Parathyroid adenoma (tissue), 2 donors: ENCODE results near the gene TAF6L.

Experiments
- H2AFZ ChIP-seq: fragments of 300-600 bp; sonication (generic); one replicate; pipeline ENCODE4 v1.7.0; 2017; ENCODE audit warnings: antibody characterized with exemption, mild to moderate bottlenecking
- H3K27ac ChIP-seq: fragments of 300-600 bp; sonication (generic); one replicate; pipeline ENCODE4 v1.7.0; 2017
- H3K27me3 ChIP-seq: fragments of 300-600 bp; sonication (generic); one replicate; pipeline ENCODE4 v1.7.0; 2017; ENCODE audit warnings: low read length; ENCODE audit not compliant: control insufficient read depth, insufficient read depth
- H3K36me3 ChIP-seq: fragments of 300-600 bp; sonication (generic); one replicate; pipeline ENCODE4 v1.7.0; 2017; ENCODE audit warnings: low read length; ENCODE audit not compliant: control insufficient read depth, insufficient read depth
- H3K4me1 ChIP-seq: fragments of 300-600 bp; sonication (generic); one replicate; pipeline ENCODE4 v1.7.0; 2017; ENCODE audit warnings: control low read depth
- H3K4me2 ChIP-seq: fragments of 300-600 bp; sonication (generic); one replicate; pipeline ENCODE4 v1.7.0; 2017; ENCODE audit warnings: low read length
- H3K4me3 ChIP-seq: fragments of 300-600 bp; sonication (generic); one replicate; pipeline ENCODE4 v1.7.0; 2017; ENCODE audit warnings: low read depth, low read length
- H3K79me2 ChIP-seq: fragments of 300-600 bp; sonication (generic); one replicate; pipeline ENCODE4 v1.7.0; 2017; ENCODE audit warnings: control low read depth
- H3K9ac ChIP-seq: fragments of 300-600 bp; sonication (generic); one replicate; pipeline ENCODE4 v1.7.0; 2017; ENCODE audit warnings: mild to moderate bottlenecking
- H3K9me3 ChIP-seq: fragments of 300-600 bp; sonication (generic); one replicate; pipeline ENCODE4 v1.7.0; 2017; ENCODE audit warnings: low read length; ENCODE audit not compliant: control insufficient read depth
- TF ChIP-seq, protein P1 (sequence below): fragments of 300-600 bp; sonication (generic); IDR thresholded peaks from one replicate; pipeline ENCODE4 v1.7.0; 2017; ENCODE audit warnings: antibody characterized with exemption, mild to moderate bottlenecking
- donor health status: primary hyperparathyroidism.

Gene TAF6L

DNA sequence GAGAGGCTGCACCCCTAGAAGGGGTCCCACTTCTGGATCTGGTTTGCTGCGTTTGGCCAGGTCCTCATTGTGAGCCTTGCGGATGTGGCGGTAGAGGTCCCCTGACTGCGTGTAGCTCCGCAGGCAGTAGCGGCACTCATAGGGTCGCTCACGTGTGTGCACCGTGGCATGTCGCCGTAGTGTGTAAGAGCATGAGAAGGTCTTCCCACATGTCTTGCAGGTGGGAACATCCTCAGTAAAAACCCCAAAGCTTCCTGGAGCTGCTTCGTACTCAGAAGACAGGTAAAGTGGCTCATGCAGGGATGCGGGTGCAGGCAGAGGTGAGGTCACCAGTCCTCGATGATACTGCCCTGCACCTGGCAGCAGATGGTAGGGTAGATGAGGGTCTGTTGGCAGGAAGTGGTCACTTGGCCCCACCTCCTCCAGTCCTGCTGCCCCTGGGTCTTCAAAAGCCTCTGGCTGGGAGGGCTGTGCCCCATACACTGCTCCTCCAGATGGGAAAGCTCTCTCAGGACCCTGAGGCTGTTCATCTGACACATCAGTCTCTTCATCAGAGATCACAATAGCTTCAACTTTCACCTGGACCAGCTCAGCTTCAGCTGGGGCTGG lies 18.9 kb upstream of the TAF6L start:
- no peak overlapping the region for H3K4me2 ChIP-seq
- H3K27me3 ChIP-seq, result no peaks in the 10 kb centered on the region
- no peak overlapping the region for H3K27ac ChIP-seq
- H3K9me3 ChIP-seq, result no peaks in the 10 kb centered on the region
- H3K9ac ChIP-seq, result no peak overlapping the region
- H3K36me3 ChIP-seq, result no peaks in the 10 kb centered on the region
- peaks cover 4% of the 10 kb centered on the region for H3K79me2 ChIP-seq
- TF ChIP-seq, protein P1, sequence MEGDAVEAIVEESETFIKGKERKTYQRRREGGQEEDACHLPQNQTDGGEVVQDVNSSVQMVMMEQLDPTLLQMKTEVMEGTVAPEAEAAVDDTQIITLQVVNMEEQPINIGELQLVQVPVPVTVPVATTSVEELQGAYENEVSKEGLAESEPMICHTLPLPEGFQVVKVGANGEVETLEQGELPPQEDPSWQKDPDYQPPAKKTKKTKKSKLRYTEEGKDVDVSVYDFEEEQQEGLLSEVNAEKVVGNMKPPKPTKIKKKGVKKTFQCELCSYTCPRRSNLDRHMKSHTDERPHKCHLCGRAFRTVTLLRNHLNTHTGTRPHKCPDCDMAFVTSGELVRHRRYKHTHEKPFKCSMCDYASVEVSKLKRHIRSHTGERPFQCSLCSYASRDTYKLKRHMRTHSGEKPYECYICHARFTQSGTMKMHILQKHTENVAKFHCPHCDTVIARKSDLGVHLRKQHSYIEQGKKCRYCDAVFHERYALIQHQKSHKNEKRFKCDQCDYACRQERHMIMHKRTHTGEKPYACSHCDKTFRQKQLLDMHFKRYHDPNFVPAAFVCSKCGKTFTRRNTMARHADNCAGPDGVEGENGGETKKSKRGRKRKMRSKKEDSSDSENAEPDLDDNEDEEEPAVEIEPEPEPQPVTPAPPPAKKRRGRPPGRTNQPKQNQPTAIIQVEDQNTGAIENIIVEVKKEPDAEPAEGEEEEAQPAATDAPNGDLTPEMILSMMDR, result no peak
- no peak overlapping the region for H3K4me3 ChIP-seq
- no peak overlapping the region for H2AFZ ChIP-seq
- H3K4me1 ChIP-seq, result no peaks in the 10 kb centered on the region

DNA sequence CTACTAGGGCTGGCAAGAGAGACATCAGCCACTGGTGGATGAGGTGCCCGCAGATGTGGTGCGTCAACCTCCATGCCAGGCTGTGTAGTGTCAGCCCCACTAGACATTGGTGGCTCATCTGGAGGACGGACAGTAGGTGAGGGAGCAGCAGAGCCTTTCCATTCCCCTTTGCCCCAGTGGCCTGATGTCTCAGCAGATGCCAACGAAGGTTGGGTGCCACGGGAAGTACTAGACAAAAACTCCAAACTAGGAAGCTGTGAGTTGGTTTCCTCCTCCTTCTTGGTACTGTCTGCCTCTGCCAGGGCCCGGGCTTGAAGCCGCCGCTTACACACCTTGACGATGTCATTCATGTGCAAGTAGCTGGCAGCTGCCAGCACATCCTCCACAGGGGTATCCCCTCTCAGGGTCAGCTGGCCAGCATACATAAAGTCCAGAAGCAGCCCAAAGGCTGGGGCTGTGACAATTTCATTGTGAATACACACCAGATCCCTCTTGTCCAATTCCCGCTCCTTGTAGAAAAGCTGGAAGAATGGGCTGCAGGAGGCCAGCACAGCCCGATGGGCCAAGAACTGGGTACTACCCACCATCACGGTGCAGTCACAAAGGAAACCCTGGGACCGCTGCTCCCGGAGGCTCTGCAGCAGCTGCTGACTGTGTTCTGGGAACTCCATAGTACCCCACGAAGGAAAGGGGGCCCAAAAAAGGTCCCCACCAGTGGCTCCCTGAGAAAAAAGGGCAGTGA lies 18.0 kb upstream of the TAF6L start:
- Histone ChIP-seq H3K4me1 (no peaks in the 10 kb centered on the region), H3K27me3 (no peaks in the 10 kb centered on the region), H3K36me3 (no peaks in the 10 kb centered on the region), H3K27ac (peak overlapping the region; percentile 90), H2AFZ (peak overlapping the region; percentile 93), H3K79me2 (peaks cover 4% of the 10 kb centered on the region), H3K9ac (no peak overlapping the region), H3K9me3 (no peaks in the 10 kb centered on the region), H3K4me2 (peak overlapping the region; percentile 80), H3K4me3 (peak overlapping the region; percentile 100)
- TF ChIP-seq, protein P1, result no peak

DNA sequence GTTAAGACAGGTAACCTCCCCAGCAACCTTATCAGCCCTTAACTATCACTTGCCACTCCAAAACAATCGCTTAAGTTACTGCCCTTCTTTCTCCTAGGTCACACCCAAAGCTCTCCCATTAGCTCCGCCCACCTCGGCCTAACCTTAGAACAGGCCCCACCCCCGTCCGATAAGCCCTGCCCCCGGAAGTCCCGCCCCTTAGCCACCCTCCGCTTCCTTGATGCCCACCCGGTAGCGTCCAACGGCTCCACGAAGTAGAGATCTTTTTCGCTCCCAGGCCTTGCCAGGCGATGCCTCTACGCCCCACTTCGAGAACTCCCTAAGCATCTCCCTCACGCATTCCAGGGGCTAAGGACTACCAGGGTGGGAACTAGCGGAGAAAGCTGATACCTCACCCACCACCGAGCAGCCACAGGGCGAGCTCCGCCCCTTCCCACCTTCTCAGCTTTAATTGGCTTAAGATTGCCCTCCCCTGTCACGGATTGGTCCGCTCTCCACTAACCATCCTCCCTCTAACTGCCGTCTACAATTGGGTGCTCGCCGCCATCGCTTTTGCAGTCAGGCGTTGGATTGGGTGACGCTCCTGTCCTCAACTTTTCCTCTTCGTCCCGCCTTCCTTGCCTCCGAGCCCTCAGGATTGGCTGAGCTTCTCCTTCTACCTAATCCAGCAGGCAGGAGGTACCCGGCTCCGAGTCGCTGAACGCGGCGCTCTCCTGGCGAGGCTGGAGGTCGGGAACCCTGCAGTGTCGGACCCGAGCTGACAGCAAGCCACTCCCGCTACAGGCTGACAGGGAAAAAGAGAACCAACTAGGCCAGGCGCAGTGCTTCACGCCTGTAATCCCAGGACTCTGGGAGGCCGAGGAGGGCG lies 17.2 kb upstream of the TAF6L start, which contains the start of gene ZBTB3:
Gene ZBTB3, minus strand, starts transcription at position 425 of the 868 bp plus-strand sequence. CDS start 496 bp downstream, outside the sequence.
- no peaks in the 10 kb centered on the region for H3K9me3 ChIP-seq
- peak within 1 kb of the TSS; percentile 93 for H2AFZ ChIP-seq
- H3K9ac ChIP-seq, result no peak within 1 kb of the TSS
- H3K27me3 ChIP-seq, result no peaks in the 10 kb centered on the region
- H3K4me2 ChIP-seq, result peak within 1 kb of the TSS; percentile 80
- TF ChIP-seq, protein P1, result no peak
- peaks cover 4% of the 10 kb centered on the region for H3K79me2 ChIP-seq
- peak within 1 kb of the TSS; percentile 90 for H3K27ac ChIP-seq
- H3K4me1 ChIP-seq, result no peaks in the 10 kb centered on the region
- H3K4me3 ChIP-seq, result peak within 1 kb of the TSS; percentile 100
- H3K36me3 ChIP-seq, result no peaks in the 10 kb centered on the region

DNA sequence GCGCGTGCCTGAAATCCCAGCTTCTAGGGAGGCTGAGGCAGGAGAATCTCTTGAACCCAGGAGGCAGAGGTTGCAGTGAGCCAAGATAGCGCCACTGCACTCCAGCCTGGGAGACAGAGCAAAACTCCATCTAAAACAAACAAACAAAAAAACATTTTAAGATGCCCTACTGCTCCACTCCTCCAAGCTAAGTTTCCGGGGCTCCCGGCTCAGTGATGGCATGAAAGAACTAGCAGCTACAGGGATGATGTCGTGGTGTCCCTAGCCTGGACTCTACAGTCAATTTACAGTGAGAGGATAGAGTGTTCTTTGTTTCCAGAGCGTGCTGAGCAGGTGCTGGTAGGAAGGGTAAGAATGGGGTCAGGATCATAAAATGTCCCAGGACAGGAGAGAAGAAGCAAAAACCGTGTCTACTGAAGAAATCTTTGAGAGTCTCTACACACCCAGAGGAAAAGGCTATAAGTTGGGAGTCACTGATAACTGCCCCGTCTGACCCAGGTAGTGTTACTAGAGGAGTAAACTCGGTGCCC lies 16.0 kb upstream of the TAF6L start:
- Histone ChIP-seq H3K27me3 (no peaks in the 10 kb centered on the region), H3K9me3 (no peaks in the 10 kb centered on the region), H3K36me3 (no peaks in the 10 kb centered on the region), H2AFZ (no peak overlapping the region), H3K9ac (no peak overlapping the region), H3K4me1 (no peaks in the 10 kb centered on the region), H3K4me2 (no peak overlapping the region), H3K4me3 (no peak overlapping the region), H3K79me2 (peaks cover 4% of the 10 kb centered on the region), H3K27ac (no peak overlapping the region)
- TF ChIP-seq, protein P1, result no peak
